K562 (cell line): ENCODE measurements around the gene ITPR2. TPM values are rescaled to one million over a fixed set of nuclear protein-coding genes. Genes with fewer than 3 reads are reported as not detected.

Experiments used
- ATAC-seq: fragments of 200-7000 bp; cut with Tn5 transposase; 3 replicates; pipeline ENCODE4 v1.9.1; 2020; ENCODE audit warnings: moderate library complexity
- BruUV-seq: library from RNA; stranded (reverse); fragments of 400-500 nt; replicated peaks from 2 replicates; lab custom pipeline; 2021; lab: Mats Ljungman, UMichigan
- CTCF ChIA-PET: fragments of 300-600 bp; formaldehyde crosslinking; extraction: SDS; loops from one replicate; lab custom pipeline; 2021; ENCODE audit warnings: low intra/inter-chr PET ratio; lab: Yijun Ruan, JAX
- POLR2A ChIA-PET: fragments of 300-600, 350-650 bp; sonication (Branson Sonifier 250); formaldehyde crosslinking; extraction: SDS; loops from one replicate; lab custom pipeline; 2021; ENCODE audit warnings: antibody characterized with exemption, inconsistent platforms; lab: Yijun Ruan, JAX
- DNase-seq, 4 experiments: peaks; one replicate each; pipeline versions ENCODE4 v3.0.0 to v3.0.0-alpha.2; 2011 to 2018; ENCODE audit warnings: low spot score in 3 of 4, mixed read lengths in 3 of 4; ENCODE audit errors: extremely low read depth in 1 of 4
- FAIRE-seq: peaks from 2 replicates; lab custom pipeline; 2011; peaks lifted over from hg19 to GRCh38; lab: Jason Lieb, UNC
- H2AFZ ChIP-seq: 2 replicates; pipeline ENCODE4 v1.6.0; 2011; ENCODE audit warnings: low read depth, low read length, control low read depth, inconsistent platforms
- H3K27ac ChIP-seq: fragments of 200-600 bp; 3 replicates; pipeline ENCODE4 v1.8.0; 2011; ENCODE audit warnings: low read depth, mild to moderate bottlenecking, control low read depth, inconsistent platforms, low read length, moderate library complexity, mixed read lengths; ENCODE audit errors: extremely low read depth
- H3K27me3 ChIP-seq, 2 experiments: fragments of 300-600 bp in 1 of 2; 2 replicates in 1 of 2; 3 replicates in 1 of 2; pipeline versions ENCODE4 v1.6.0 to v1.8.0; 2011; ENCODE audit warnings: inconsistent platforms in 2 of 2, low read length in 2 of 2, mild to moderate bottlenecking in 1 of 2, mixed read lengths in 1 of 2, moderate library complexity in 1 of 2; ENCODE audit not compliant: control insufficient read depth in 2 of 2, insufficient read depth in 2 of 2
- H3K36me3 ChIP-seq: fragments of 300-600 bp; 3 replicates; pipeline ENCODE4 v1.8.0; 2011; ENCODE audit warnings: mild to moderate bottlenecking, low read length, inconsistent platforms; ENCODE audit not compliant: control insufficient read depth, insufficient read depth
- H3K4me1 ChIP-seq, 2 experiments: fragments of 200-600 bp in 1 of 2; replicated peaks in 1 of 2; 2 replicates in 1 of 2; 3 replicates in 1 of 2; pipeline versions ENCODE4 v1.5.1 to v1.8.0; 2011; ENCODE audit warnings: inconsistent platforms in 2 of 2, low read length in 2 of 2, mild to moderate bottlenecking in 1 of 2, mixed read lengths in 1 of 2, moderate library complexity in 1 of 2; ENCODE audit not compliant: control insufficient read depth in 2 of 2, insufficient read depth in 2 of 2
- H3K4me2 ChIP-seq: 2 replicates; pipeline ENCODE4 v1.6.1; 2011; ENCODE audit warnings: low read length, control low read depth, inconsistent platforms, mixed read lengths; ENCODE audit not compliant: insufficient read depth
- H3K4me3 ChIP-seq: fragments of 200-600 bp; sonication (generic), shearing (Covaris generic); 2 replicates; pipeline ENCODE4 v1.5.1; 2016; ENCODE audit warnings: control low read depth, inconsistent platforms
- H3K79me2 ChIP-seq: fragments of 200-600 bp; 3 replicates; pipeline ENCODE4 v1.8.0; 2011; ENCODE audit warnings: low read length, inconsistent platforms; ENCODE audit not compliant: control insufficient read depth, insufficient read depth
- H3K9ac ChIP-seq, 2 experiments: 2 replicates each; pipeline versions ENCODE4 v1.6.0 to v1.6.1; 2011; ENCODE audit warnings: low read depth in 2 of 2, low read length in 2 of 2, control low read depth in 1 of 2, inconsistent platforms in 1 of 2, mild to moderate bottlenecking in 1 of 2, mixed read lengths in 1 of 2; ENCODE audit not compliant: insufficient read depth in 1 of 2
- H3K9me1 ChIP-seq: one replicate; pipeline ENCODE4 v1.6.0; 2011; ENCODE audit warnings: inconsistent platforms, mild to moderate bottlenecking, low read length, moderate library complexity; ENCODE audit not compliant: control insufficient read depth, insufficient read depth
- H3K9me3 ChIP-seq: replicated peaks from 2 replicates; pipeline ENCODE4 v1.5.1; 2011; ENCODE audit warnings: low read depth, low read length, inconsistent platforms; ENCODE audit not compliant: control insufficient read depth, insufficient read depth
- H4K20me1 ChIP-seq: replicated peaks from 2 replicates; pipeline ENCODE4 v1.6.1; 2011; ENCODE audit warnings: low read length, inconsistent platforms, mixed read lengths; ENCODE audit not compliant: control insufficient read depth, insufficient read depth
- CLOCK ChIP-seq: fragments of 250-450 bp; sonication (Bioruptor Pico); IDR thresholded peaks from 2 replicates; pipeline ENCODE4 v1.4.0; 2020; ENCODE audit warnings: mild to moderate bottlenecking, moderate library complexity, borderline replicate concordance
- ESRRB ChIP-seq: fragments of 250-450 bp; sonication (Bioruptor Pico); IDR thresholded peaks from 2 replicates; pipeline ENCODE4 v1.5.0; 2020; ENCODE audit warnings: mild to moderate bottlenecking, moderate library complexity, borderline replicate concordance
- EWSR1 ChIP-seq: fragments of 450-650 bp; IDR thresholded peaks from 2 replicates; pipeline ENCODE4 v1.6.1; 2018; ENCODE audit warnings: borderline replicate concordance, mild to moderate bottlenecking, low read depth, moderate library complexity; ENCODE audit not compliant: partially characterized antibody
- LARP7 ChIP-seq: fragments of 450-650 bp; IDR thresholded peaks from 2 replicates; pipeline ENCODE4 v1.6.1; 2016
- MEIS2 ChIP-seq: fragments of 450-650 bp; IDR thresholded peaks from 2 replicates; pipeline ENCODE4 v1.6.1; 2014; ENCODE audit warnings: mild to moderate bottlenecking; ENCODE audit not compliant: partially characterized antibody
- NCOR1 ChIP-seq: fragments of 450-650 bp; IDR thresholded peaks from 2 replicates; pipeline ENCODE4 v1.6.1; 2016; ENCODE audit warnings: mild to moderate bottlenecking, moderate library complexity
- NFE2L1 ChIP-seq: fragments of 450-650 bp; IDR thresholded peaks from 2 replicates; pipeline ENCODE4 v1.6.1; 2016; ENCODE audit warnings: missing genetic modification characterization, low read depth, mild to moderate bottlenecking, missing compliant biosample characterization, moderate library complexity, borderline replicate concordance
- POLR2G ChIP-seq: fragments of 200-400 bp; formaldehyde crosslinking; IDR thresholded peaks from 2 replicates; pipeline ENCODE4 v1.6.1; 2017; ENCODE audit warnings: low read depth, mild to moderate bottlenecking, antibody characterized with exemption, low read length, moderate library complexity
- SAFB ChIP-seq: fragments of 200-400 bp; formaldehyde crosslinking; IDR thresholded peaks from 2 replicates; pipeline ENCODE4 v1.6.1; 2017; ENCODE audit warnings: low read depth, low read length, borderline replicate concordance
- SIX5 ChIP-seq, 2 experiments: IDR thresholded peaks; 2 replicates each; pipeline ENCODE4 v1.6.1; 2011; ENCODE audit warnings: low read length in 2 of 2, borderline replicate concordance in 1 of 2, low read depth in 1 of 2, mild to moderate bottlenecking in 1 of 2, moderate library complexity in 1 of 2; ENCODE audit not compliant: insufficient read depth in 1 of 2
- TAF15 ChIP-seq: fragments of 200-400 bp; formaldehyde crosslinking; IDR thresholded peaks from 2 replicates; pipeline ENCODE4 v1.6.1; 2017; ENCODE audit warnings: mild to moderate bottlenecking, low read depth, low read length, moderate library complexity
- WGBS: fragments of 100-300 bp; shearing (Covaris generic); methylation state at CpG from one replicate; pipeline ENCODE4 v1.1.6; 2016; ENCODE audit warnings: low coverage, mixed read lengths; ENCODE audit not compliant: insufficient coverage; ENCODE audit errors: missing lambda C conversion rate; 5-methylcytosine and 5-hydroxymethylcytosine counted together
- in situ Hi-C: fragments of 300-500 bp; cut with MboI; formaldehyde crosslinking; loops from 4 replicates; pipeline ENCODE4 v1.15.0; 2018; ENCODE audit warnings: inconsistent platforms, mixed read lengths
- intact Hi-C: fragments of 100-400 bp; cut with micrococcal nuclease; formaldehyde crosslinking; loops from 2 replicates; pipeline ENCODE4 v1.14.2; 2022
- polyA plus RNA-seq, 8 experiments: library from polyadenylated mRNA; depleted of rRNA in 4 of 8; stranded (reverse) in 5 of 8; unstranded in 3 of 8; fragments of >200 nt; fragmentation: Nextera tagmentation in 2 of 8; fragmentation: Illumina TruSeq in 1 of 8; extraction: Ambion mirVana in 2 of 8; extraction: Trizol in 1 of 8; gene quantifications; 2 replicates each; pipeline versions ENCODE4 v1.2.1 to v1.2.3, GENCODE V29; 2011 to 2014; ENCODE audit warnings: inconsistent platforms in 1 of 8, missing spikeins in 1 of 8
- total RNA-seq, 7 experiments: library from RNA; depleted of rRNA in 6 of 7; stranded (reverse); fragments of >200 nt in 6 of 7; fragmentation: Illumina TruSeq in 2 of 7; extraction: Trizol in 2 of 7; gene quantifications; 2 replicates each; pipeline versions ENCODE4 v1.2.1 to v1.2.3, GENCODE V29; 2011 to 2021; ENCODE audit warnings: low replicate concordance in 1 of 7

Gene ITPR2
- total and polyA plus RNA-seq, 9 of the 15 experiments (the other 6 are each of a cell fraction or from before 2014, with no cell fraction given): 0.21 to 3.3 (median 0.95) TPM

- BruUV-seq: no TSS peak
Observed at GRCh38 chr12:26537651-26538050, 295.3 kb downstream of the ITPR2 start.

More at GRCh38 chr12:26537651-26538050, 295.3 kb downstream of the ITPR2 start:
- H2AFZ ChIP-seq: no peak overlapping the region
- POLR2A ChIA-PET: interaction anchor here (0.8 kb wide), 1 partner anchor 464 kb away, joined by 3 read pairs; no protein-coding TSS in a partner anchor
- no peak for DNase-seq
- H3K4me2 ChIP-seq: no peak overlapping the region
- H3K9me1 ChIP-seq: no peaks in the 10 kb centered on the region
- intact Hi-C loops (no loop called here), in situ Hi-C loops (no loop called here)
- no peaks in the 10 kb centered on the region for H4K20me1 ChIP-seq
- 0% methylated on average over 3 of the region's 3 CpGs for WGBS
- no peak overlapping the region for H3K9ac ChIP-seq
- CTCF ChIA-PET: no interaction called here
- H3K27me3 ChIP-seq: no peaks in the 10 kb centered on the region
- no peak overlapping the region for H3K27ac ChIP-seq
- H3K9me3 ChIP-seq: no peaks in the 10 kb centered on the region
- TF ChIP-seq CLOCK (CRISPR knock-in tag) (no peak), MEIS2 (no peak), SAFB (no peak), NFE2L1 (tag) (no peak), ESRRB (no peak), NCOR1 (no peak), EWSR1 (no peak), SIX5 (IDR thresholded peaks at IDR 0.05; ENCODE audit: borderline replicate concordance in 1 of 2, insufficient read depth in 1 of 2, low read depth in 1 of 2, low read length in 2 of 2) (no peak), TAF15 (no peak), LARP7 (no peak), POLR2G (no peak)
- no peak for ATAC-seq
- FAIRE-seq: no peak
- no peaks in the 10 kb centered on the region for H3K79me2 ChIP-seq
- H3K36me3 ChIP-seq: no peaks in the 10 kb centered on the region
- no peaks in the 10 kb centered on the region for H3K4me1 ChIP-seq
- H3K4me3 ChIP-seq: no peak overlapping the region
